GM12872 (cell line): ENCODE data around the gene DPP9.

Source experiments
- TF ChIP-seq, protein P1 (sequence below): IDR thresholded peaks from 3 replicates; pipeline ENCODE4 v1.5.1; 2011; ENCODE audit warnings: low read depth, mild to moderate bottlenecking, low read length, moderate library complexity; ENCODE audit not compliant: insufficient read depth

DPP9 gene

DNA sequence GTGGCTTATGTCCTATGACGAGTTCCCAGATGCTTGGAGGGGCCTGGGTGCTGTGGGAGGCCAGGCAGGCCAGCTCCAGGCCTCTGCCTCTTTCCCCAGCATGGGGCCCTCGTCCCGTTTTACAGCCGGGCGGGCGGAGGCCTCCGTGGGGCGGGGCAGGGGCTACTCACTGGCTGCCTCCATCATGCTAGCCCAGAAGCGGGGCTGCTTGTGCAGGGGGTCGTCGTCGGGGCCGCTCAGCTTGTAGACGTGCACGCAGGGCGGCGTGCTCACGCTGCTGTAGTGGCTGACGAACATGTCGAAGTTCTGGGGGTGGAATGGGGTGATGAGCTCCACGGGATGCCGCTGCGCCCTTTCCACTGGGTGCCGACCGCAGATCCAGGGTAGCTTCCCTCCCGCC, 35.1 kb downstream of the DPP9 start:
- TF ChIP-seq, protein P1, sequence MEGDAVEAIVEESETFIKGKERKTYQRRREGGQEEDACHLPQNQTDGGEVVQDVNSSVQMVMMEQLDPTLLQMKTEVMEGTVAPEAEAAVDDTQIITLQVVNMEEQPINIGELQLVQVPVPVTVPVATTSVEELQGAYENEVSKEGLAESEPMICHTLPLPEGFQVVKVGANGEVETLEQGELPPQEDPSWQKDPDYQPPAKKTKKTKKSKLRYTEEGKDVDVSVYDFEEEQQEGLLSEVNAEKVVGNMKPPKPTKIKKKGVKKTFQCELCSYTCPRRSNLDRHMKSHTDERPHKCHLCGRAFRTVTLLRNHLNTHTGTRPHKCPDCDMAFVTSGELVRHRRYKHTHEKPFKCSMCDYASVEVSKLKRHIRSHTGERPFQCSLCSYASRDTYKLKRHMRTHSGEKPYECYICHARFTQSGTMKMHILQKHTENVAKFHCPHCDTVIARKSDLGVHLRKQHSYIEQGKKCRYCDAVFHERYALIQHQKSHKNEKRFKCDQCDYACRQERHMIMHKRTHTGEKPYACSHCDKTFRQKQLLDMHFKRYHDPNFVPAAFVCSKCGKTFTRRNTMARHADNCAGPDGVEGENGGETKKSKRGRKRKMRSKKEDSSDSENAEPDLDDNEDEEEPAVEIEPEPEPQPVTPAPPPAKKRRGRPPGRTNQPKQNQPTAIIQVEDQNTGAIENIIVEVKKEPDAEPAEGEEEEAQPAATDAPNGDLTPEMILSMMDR, result no peak

DNA sequence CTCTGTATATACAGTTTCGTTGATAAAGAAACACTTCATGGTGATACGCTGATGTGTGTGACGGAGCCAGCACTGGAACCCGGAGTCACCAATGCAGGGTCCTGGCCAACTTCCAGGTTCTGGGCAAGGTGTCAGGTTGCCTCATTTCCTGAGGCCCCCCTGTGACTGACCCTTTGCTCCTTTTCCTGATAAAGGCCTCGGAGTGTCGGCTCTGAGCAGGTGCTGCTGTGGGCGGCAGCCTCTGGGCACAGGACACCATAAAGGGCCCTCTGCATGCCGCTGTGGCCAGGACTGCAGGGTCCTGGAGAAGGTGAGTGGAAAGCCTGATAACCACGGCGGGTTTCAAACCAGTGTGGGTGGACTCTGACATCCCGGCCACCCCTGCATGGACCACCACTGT, 36.2 kb downstream of the DPP9 start:
- TF ChIP-seq, protein P1, result no peak

DNA sequence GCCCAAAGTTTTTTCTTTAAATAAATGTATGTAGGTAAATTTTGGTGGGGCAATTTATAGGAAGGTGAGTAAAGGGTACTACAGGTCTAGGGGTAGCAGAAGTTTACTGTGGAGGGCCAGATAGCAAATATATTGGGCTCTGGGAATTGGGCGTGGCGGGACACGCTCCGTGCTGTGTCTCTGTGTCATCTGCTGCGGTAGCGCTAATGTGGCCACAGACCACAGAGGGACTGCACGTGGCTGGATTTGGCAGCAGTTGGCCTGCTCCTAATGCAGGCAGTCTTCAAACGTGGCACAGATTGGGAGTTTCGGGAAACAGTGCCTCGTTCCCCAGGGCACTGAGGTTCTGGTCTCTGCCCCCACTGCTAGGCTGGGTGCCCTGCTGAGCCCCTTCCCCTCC, 36.9 kb downstream of the DPP9 start:
- TF ChIP-seq, protein P1, result no peak

DNA sequence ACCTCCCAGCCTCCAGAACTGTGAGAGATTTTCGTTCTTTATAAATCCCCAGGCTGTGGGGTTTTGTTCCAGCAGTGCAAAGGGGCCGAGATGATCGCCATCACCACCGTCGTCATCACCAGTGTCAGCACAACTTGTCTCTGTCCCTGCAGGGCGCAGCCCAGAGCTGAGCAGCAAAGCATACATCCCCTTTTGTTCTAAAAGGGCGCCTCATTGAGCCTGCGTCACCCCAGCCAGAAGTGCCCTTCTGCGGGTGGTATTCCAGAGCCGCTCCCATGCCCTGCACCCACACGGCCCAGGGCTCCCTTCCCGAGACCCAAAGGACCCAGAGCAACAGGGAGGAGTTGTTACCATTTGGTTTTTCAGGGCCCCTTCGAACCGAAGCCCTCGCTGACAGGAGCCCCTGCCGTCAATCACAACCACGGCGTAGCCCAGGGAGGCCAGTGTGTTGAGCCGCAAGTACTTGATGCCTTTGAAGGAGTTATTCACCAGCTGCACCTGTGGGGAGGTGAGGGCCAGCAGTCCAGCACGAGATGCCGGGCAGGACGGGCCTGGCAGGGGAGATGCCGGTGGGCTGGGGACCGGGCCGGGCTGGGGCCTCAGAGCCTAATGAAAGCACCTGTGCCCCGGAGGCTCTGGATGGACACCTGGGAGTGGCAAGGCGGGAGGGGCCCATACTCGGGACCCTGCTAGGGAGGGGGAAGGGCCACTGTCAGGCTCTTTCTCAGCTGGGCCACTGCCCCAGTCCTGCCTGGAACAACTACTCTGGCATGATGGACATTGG, 39.1 kb downstream of the DPP9 start:
- TF ChIP-seq, protein P1, result no peak

DNA sequence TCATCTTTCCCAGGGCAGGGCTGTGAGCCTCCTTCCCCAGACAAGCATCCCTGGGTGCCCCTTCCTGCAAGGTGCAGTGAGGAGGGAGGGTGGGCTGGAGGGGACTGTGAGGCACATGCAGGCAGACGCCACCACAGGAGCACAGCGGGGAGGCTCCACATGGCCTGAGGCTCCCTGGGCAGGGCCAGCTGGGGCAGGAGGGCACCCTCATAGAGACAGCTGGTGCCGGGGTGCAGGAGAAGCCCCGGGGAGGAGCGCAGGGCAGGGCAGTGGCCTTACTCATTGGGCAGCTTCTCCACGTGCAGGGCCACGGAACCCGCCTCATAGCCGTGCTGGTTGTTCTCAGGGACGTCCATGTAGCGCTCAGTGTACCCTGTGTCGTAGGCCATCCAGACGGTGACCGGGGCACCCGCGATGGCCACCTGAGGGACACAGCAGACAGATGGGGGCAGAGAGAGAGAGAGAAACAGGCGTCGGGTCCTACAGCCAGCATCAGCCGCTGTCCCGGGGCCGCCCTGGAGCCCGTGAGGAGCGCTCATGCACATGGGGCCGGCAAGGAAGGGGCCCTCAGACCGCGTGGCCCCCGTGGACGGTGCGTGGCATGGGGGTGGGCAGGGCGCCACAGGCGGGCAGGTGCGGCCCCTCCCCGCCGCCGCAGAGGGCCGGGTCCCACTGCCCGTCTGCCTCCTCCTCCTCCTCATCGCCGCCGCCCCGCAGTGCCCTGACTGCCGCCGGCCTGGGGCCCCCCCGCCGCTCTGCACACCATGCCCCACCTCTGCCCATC, 41.0 kb downstream of the DPP9 start:
- TF ChIP-seq, protein P1, result no peak

DNA sequence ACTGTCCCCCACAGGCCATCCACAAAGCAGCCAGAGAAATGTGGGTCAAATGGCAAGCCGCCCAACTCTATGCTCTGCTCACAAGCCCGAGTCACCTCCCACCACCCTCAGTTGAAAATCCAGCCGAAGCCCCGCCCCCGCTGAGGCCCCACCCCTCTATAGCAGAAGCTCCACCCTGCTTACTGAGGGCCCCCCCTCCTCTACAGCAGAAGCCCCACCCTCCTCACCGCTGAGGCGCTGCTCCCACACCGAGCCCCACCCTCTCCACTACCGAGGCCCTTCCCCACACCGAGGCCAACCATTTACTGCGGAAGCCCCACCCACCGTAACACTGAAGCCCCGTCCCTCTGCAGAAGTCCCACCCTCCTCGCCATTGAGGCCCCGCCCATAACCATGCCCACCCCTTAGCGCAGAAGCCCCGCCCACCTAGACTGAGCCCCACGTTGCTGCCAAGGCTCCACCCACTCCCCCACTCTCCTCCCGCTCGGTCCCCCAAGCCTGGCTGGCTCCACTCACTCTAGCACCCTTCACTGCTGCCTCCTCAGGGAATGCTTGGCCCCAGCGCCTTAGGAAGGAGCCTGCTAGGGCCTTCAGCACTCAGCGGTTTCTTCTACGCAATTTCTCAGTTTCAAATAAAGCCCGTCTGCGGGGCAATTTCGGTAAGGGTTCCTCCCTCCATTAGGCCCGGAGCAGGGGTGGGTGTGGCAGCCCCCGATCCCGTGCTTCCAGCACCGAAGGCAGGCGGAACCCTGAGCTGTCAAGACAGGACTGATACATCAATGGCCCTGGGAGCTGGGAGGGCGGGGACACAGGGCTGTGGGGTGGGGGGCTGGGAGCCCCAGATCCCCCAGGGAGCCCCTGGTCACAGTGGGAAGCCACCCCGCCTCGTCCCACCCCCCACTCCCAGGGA, 44.5 kb downstream of the DPP9 start:
- TF ChIP-seq, protein P1, result no peak
